ENCODE data around the gene SORCS1.

The SORCS1 gene

DNA sequence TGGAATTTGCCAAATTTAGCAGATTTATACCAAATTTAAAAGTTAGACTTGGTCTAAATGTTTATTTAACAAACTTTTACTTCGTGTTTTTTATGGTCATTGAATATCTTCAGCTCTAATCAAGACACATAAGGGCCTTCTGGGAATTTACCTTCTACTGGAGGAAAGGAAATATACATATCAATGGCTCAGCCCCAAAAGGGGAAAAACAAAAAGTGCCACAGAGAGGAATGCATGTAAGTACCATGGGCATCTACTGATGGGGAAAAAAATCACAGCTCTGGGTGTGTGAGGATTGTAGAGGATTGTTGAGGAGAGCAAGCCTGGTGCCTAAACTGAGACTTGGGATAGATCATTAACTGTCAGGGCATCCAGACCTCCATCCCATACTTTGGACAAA, 260.3 kb downstream of the SORCS1 start:
- no peak for DNase-seq

DNA sequence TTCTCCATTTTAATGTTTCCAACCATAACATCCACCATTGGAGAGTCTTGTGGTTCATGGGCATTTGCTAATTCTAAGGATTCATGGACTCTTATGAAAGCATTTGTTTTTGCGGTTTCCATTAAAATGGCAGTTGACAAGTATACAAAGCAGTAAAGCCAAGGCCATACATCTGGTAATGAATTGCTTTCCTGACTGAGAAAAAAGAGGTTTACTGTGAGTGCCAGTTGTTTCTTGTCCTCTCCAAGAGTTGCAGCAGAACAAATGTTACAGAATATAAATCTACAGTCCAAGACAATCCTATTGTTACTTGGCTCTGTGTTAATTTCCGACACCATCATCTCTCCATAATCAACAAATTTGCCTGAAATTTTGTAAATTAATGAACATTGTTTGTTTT, 261.3 kb downstream of the SORCS1 start:
- DNase-seq, result no peak

DNA sequence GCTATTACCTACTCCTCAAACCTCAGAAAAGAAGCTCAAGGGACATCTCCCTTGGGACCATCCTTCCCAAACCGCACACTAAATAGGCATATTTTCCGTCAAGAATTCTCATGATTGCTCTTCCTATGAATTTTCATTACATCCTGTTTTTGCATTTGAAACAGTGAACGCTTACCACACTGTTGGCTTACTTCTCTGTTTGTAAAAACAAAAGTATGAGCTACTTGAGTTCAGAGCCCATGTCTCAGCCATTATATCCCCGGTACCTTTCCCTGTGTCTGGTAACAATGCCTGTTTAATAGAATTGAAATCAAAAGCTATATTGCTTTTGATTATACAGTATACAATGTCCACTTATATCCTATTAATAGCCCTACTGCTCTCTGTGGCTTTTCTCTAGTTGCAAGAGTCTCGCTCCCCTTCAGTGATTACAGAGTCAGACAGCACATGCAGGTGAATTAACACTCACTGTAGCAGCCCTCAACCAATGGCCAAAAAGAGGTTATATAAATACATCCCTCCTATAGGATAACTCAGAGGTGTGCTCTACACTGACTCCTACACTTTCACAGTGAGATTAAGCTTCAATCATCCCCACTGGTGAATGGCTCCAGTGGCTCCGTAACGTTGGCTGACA, 264.4 kb downstream of the SORCS1 start:
- DNase-seq, result no peak

DNA sequence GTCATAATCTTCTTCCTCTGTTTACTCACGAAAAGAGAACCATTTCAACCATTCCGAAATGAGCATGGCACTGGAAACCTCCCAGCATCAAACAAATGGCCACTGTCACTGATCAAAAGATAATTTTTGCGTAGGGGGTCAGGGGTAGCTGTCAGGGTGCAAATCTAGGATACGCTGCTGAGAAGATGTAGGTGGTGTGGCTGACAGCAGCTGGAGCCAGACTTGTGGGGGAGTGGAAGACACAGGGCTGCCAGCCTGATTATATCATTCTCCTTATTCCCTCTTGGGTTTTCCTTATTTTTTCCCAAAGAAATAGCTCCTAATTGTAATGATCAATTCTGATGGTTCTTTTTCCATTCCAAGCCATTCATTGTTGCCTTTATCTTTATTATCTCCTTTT, 266.1 kb downstream of the SORCS1 start:
- DNase-seq, result peak in 7 of 56 donors; percentile 0 to 37 (median 5)

DNA sequence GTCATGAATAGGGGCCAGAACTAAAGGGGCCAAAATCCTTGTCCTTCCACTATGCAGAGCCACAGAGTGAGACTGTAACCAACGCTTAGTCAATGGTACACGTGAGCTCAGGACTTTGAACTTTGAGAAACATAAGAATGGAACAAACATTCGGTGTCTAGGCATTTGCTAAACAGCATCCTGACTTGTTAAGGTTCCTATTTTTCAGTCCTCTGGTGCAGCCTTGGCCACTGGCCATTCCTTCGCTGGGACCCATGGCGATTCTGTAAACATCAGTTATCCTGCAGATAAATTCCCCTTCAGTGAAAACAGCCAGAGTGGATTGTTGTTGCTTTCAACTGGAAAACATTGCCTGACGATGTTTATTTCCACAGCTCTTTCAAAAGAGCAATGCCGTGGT, 266.8 kb downstream of the SORCS1 start:
- DNase-seq, result no peak

DNA sequence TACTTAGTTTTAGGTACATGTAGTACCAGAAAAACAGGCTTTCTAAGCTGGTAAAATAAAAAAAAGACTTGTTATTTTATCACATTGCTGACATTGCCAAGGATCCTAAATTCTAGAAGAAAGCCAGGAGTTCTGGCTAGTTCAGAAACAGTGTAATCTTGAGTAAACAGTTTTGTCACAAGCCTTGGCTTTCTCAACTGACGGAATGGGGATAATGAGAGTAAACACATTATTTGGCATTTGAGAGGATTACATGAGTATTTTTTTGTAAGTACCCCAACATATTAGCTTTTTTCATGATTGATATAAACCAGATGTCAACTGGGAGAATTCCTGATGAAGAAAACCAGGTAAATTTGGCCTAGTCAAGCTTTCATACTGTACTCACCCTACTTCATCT, 269.8 kb downstream of the SORCS1 start:
- no peak for DNase-seq

DNA sequence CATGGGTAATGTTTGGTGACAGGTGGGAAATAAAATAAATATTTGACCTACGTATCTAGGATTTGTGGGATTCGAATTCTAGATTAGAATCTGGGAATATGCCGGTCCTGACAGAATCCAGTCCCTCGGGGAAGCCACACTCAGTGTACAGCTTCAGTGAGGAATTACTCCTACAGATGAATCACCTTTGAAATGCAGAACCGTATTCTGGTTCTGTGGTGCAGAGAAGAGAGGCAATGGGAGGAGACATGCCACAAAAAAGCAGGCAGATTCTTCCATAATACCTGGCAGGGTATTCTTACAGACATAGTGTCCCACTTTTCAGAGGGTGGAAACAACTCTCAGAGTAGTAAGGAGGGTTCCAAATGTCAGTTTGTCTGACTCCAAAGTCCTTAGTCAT, 286.9 kb downstream of the SORCS1 start:
- DNase-seq, result peak in 2 of 56 donors; percentile 1 to 10

DNA sequence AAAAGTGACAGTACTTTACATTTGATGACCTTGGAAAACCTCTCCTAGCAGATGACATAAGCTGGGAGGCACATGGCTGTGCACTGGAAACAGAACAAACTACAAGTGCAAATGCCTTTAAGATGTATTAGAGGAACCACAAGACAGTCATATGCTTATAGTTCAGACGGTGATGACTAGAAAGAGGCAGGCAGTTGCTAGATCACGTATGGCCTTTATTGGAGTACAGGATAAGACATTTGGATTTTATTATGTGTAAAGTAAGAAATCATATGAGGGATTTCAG, 290.0 kb downstream of the SORCS1 start:
- no peak for DNase-seq

DNA sequence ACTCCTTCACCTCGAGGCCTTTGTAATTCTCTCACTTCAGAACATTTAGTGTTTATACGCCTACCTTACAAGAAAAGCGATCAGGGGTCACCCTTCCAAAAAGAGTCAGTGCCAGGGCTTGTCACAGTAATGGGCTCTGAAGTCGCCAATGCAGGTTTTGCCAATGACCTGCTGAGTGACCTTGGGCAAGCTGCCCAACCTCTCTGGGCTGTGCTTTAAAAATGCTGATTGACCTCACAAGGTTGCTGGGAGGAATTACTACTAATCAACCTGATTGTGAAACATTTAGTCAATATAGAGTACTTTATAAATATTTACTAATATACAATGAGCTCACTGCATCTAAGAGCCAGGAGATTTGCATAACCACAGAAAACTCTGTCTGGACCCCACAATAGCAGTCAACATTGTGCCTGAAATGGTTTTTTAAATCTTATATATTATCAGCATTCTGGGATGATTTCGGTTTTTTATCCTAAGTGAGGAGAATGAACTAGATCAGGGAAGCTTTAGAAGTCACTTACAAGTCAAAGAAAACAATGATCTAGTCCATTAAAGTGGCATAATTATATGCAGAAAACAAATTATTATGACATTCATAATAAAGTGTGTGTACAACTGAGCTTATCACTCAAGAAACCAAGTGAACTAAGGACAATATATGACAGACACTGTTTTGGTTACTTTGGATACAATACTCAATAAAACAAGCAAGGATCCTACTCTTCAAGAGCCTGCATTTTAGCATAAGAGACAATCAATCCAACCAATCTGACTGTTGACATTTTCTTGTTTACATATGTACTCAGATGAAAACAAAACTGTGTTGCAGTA, 290.5 kb downstream of the SORCS1 start:
- DNase-seq, result no peak

DNA sequence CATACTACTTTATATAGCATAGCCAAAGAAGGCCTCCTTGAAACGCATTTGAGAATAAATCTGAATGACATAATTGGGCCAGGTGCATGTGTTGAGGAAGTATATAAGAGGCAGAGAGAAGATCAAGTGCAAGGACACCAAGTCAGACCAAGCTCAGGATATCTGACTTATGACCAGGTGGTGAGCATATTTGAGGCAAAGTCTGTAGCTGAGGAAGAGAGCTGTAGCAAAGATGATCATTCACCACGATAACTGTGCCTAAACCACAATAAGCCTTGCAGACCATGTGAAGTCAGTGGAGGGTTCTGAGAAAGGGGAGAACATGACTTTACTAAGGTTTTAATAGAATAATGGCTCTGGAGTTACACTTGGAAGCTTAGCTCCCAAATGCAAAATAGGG, 292.3 kb downstream of the SORCS1 start:
- no peak for DNase-seq

DNA sequence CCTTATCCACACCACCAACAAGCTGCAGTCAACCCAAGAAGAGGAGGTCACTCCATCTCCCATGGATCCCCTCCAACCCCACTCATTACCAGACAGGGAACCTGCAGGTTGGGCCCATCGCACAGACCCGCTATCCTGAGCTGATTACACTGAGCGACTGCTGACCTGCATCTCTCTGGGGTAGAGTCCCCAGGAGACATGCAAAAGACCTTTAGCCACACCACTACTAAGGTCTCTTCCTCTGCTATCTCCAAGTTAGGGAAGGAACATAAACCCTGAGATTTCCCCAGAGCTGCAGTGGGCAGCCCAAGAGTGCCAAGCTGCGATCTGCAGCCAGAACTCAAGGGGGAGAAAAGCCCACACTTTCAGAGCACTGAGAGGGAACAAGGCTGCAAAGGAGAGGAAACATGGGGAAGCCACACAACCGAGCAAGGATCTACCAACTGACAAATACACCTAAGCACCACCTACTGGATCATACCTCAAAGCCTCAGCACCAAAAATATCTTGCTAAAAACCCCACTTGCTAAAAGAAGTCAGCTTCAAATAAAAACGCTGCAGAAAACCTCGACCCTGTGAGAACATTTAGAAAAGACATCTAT, 298.2 kb downstream of the SORCS1 start:
- peak in 2 of 56 donors; percentile 7 to 17 for DNase-seq

DNA sequence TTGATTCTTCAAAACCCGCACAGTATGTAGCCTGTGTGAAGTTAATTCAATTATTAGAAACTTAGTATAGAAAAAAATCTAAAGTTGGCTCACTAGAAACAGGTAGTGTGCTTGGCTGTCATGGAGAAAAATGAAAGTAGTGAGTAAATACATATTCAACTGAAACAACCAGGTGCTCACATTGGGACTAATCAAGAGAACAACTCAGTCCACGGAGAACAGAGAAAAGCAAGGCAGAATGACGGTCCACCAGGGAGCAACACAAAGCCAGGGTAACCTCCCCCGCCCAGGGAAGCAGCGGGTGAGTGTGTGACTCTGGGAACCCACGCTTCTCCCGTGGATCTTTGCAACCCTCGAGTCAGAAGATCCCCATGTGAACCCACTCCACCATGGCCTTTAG, 300.5 kb downstream of the SORCS1 start:
- no peak for DNase-seq

DNA sequence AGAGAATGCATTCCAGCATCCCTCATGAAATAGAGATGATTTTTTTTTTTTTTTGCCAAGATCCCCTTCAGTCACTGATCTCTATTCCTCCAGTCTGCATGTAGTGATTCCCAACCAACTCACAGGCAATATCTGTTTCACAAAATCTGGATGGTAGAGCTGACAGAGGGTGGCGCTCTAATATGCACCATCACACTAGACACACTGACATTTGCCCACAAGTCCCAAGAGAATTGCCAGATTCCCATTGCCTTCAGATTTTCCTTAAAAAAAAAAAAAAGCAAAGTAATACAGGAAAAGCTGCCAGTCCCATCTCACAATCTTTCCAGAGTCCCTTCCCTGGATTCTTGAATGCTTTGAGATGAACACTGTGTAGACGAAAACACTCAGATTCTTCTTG, 301.0 kb downstream of the SORCS1 start:
- DNase-seq, result no peak

DNA sequence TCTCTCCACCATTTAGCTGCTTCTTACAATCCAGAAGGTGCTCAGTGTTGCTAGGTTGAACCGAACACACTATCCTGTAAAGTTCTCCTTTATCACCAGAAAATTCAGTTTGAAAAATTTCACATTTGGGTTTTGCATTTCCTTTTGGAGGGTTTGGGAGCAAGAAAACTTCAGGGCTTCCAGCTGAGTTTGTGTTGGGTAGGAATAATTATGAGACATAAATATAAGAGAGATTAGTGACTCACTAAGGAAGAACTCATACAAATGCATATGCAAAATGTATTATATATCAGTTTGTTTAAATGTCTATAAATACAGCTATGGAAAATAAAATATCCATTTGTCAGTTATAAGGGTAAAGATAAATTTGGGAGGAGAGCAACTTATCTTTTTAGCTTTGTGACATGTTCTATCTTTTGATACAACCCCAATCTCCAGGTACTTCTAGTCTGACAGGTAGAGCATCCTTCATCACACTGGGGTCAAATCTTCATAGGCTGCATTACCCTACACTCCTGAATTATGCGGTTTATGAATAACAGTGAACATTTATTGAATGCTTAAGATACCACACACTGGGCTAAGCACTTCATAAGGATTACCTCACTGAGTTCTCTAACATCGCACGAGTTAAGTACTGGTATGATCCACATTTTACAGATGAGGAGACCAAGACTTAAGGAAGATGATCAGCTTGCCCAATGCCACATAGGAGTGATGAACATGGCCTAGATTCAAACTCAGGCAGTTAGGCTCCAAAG, 304.4 kb downstream of the SORCS1 start:
- DNase-seq, result no peak

DNA sequence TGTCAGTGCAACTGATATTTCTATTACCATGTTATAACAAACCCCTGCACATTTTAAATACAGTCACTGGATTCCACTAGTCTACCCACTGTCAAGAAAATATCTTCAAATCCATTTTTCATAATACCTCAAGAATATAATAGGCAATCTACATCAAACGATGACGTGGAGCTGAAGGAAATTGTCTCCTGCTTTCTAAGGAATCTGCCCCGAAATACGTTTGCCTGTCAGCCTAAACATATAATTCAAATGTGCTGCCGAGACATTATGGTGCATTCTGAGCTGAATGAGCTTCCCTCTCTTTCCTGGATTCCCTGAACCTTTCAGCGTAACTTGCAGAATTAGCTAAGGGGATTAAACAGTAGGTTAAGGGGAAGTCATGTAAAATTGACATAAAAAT, 306.8 kb downstream of the SORCS1 start:
- DNase-seq, result no peak

DNA sequence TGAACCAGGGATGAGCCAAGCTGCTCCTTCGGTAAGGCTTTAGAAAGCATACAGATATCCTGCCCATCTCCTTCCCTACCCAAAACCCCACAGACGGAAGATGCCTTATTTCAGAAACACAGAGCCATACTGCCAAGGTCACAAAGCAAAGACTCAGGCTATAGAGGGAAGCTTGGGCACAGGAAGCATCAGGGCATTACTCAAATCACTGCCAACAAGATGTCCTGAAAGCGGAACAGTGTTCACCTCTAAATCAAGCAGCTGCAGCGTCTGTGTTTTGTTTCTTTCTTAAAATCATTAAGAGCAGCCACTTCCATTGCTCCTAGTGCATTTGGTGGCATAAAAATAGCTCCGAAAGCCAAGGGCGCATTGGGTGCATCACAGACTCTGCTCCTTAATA, 307.3 kb downstream of the SORCS1 start:
- DNase-seq, result peak in 2 of 56 donors; percentile 6 to 8

DNA sequence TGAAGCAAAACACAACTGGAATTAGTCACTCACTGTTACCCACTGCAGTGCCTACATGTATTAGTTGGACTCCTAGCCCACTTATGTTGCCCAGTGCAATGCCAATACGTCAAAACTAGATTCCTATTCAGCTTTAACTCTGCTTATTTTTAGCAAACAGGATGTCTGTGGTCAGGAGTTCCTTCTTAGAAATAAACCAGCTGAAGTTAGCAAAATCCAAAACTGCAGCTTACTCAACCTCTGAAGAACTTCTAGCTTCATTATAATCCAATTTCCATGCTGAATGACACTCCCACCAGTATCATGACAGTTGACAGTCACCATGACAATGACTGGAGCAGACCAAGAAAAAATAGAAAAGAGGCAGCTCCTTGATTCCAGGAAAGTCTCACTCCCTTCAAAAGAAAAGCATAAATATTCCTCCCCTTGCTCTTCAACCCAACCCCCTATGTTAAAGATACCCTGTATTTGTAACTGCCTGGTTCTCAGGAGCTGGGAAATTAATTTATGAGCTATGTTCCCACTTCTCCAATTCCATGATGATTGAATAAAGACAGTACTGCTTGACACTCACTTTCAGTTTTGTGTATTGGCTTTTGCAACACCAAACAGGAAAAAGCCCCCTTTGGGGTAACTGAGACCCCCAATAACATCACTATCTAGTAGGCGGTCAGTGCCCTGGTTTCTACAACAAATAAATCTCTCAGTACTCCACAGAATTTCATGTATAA, 327.4 kb downstream of the SORCS1 start:
- peak in 3 of 56 donors; percentile 4 to 23 (median 8) for DNase-seq

DNA sequence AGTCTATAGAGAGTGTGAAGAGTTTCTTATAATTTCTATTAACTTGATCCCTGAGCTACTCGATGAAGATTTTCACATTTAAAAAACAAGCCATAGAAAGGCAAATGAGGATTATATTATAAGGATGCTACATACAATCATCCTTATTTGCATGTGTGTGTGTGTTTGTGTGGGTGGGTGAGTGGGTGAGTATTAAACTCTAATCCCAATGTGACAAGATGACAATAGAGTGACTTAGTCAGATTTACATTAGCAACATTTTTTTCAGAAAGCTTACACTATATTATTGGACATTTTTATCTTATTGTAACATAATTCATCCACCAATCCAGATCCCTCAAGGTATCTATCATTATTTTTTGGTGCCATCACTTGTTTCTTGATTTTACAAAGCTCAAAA, 331.7 kb downstream of the SORCS1 start:
- DNase-seq, result peak in 3 of 56 donors; percentile 2 to 11 (median 6)

DNA sequence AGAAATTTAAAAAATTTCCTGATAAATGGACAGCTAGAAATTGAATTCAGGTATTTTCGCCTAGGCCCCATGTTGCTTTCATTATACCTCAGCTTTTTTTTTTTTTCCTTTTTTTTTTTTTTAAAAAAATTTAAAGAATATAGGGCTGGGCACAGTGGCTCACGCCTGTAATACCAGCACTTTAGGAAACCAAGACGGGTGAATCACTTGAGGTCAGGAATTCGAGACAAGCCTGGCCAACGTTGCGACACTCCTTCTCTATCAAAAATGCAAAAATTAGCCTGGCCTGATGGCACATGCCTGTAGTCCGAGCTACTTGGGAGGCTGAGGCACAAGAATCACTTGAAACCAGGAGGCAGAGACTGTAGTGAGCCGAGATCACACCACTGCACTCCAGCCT, 334.0 kb downstream of the SORCS1 start:
- DNase-seq, result no peak

DNA sequence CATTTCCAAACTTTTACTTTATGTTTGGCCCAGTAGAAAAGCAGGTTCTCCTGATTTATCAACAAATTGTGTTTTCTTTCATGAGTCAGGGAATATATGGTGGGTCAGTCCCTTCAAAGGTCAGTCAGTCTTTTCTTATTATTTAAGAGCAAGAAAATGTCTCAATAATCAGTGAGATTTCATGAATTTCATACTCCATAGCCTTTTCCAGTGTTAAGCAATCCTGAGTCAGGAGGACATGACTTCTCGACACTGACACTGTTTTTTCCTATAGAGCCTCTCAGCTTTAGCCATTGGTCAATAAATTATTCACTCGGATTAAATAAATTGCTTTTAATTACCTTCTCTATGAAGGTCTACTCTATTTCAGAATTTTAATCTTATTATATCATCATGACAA, 334.5 kb downstream of the SORCS1 start:
- no peak for DNase-seq

DNA sequence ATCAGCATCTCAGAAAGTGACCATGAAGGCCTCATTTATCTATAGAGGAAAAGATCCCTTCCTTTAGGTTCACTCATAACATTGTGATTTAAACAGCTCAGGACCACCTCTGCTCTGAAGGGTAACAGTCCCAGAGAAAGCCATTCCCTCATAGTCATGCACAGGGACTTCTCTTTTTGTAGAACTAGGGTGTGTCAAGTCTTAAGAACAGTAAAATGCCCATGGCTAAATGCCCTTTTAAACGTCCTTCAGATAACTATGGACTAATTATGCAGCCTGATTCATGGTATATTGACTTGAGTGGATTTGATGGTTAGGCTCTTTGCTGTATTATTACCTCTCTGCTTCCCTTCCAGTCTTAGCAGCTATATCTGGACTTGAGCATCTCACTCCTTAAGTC, 337.8 kb downstream of the SORCS1 start:
- DNase-seq, result no peak
